ENCODE data around the gene SMIM20.
A peak's percentile ranks its signal among the peaks of the same experiment; 100 is the strongest.

The SMIM20 gene

DNA sequence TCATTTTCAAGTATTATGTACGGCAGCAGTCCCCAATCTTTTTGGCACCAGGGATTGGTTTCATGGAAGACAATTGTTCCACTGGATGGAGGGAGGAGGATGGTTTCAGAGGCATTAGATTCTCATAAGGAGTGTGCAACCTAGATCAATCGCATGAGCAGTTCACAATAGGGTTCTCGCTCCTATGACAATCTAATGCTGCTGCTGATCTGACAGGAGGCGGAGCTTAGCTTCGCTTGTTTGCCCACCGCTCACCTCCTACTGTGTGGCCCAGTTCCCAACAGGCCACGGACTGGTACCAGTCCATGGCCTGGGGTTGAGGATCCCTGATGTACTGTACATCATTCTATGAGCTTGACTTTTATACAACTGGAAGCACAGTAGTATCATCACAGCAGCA is 48.4 kb downstream of the SMIM20 start:
- no peak for DNase-seq

DNA sequence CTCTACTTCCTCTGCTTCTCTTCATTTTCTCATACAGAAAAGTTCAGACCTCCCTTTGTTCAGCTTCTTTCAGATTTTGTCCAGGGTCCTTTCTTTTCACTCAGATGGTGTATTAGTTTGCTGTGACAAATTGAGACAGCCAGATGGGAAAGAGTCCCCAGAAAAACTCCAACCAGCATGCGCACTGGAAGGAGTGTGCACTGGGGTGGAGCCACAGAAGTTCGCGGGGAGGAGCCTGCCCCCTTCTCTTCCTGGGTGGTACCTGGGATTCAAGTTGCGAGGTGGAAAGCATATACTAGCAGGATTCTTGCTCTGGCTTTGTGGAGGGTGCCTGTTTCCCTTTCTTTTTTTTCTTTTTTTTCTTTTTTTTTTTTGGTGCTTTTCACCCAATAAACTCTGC is 51.6 kb downstream of the SMIM20 start:
- no peak for DNase-seq

DNA sequence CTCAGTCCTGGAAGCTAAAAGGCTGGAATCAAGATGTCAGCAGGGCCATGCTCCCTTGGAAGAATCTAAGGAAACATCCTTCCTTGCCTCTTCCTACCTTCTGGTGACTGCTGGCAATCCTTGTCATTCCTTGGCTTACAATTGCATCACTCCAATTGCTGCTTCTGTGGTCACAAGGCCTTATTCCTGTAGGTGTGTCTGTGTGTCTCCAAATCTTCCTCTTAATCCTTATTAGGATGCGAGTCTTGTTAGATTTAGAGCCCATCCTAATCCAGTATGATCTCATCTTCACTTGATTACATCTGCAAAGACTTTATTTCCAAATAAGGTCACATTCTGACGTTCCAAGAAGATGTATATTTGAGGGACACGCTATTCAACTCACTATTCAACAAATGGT is 52.2 kb downstream of the SMIM20 start:
- no peak for DNase-seq

DNA sequence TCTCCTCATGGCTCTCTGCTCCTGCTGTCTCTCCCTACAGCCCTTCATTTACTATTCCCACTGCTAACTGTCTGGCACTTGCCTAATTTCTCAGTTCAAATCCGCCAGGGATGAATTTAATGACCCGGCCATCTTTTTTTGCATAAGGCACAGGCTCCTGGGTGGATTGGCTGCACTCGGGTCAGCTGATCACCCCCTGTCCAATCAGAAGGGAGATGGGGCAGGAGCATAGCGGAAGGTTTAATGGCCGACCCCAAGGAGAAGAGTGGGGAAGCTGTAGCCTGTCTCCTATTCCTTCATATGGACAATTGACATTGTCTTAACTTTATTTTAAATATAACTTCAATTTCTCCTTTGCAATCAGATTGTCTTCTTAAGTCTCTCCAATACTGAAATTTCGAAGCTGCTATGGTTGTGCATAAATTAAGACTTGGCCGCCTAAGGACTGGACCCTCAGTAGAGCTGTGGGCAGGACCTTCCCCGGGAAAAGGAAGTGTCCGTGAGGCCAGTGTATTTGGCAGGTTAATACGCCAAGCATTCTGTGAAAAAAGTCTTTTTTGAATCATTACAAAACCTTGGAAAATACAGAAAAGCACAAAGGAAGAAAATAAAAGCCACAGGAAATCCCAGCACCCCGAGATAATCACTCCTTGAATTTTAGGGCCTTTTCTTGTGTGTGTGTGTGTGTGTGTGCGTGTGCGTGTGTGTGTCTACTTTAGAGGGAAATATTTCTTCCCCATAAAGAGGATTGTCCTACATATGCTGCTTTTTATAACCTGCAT is 55.5 kb downstream of the SMIM20 start:
- DNase-seq, result no peak

DNA sequence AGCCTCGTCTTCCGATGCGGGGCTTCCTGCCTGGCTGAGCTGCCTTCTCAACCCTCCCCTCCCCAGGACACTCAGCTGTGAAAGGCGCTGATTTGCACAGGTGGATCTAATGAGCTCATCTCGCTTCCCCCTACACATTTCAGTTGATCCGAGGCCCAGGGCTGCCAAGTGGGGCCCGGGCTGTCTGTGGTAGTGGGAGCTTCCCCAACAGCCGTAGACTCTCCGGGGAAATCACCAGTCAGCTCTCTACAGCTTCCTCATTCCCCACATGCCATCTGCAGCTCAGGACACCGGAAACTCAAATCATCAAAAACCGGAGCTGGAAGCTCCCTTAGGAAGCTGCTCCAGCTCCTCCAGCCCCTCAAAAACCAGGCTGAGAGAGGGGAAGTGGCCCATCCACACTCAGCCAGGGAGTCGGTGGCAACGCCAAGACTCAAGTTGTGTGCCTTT is 56.2 kb downstream of the SMIM20 start:
- DNase-seq, result no peak

DNA sequence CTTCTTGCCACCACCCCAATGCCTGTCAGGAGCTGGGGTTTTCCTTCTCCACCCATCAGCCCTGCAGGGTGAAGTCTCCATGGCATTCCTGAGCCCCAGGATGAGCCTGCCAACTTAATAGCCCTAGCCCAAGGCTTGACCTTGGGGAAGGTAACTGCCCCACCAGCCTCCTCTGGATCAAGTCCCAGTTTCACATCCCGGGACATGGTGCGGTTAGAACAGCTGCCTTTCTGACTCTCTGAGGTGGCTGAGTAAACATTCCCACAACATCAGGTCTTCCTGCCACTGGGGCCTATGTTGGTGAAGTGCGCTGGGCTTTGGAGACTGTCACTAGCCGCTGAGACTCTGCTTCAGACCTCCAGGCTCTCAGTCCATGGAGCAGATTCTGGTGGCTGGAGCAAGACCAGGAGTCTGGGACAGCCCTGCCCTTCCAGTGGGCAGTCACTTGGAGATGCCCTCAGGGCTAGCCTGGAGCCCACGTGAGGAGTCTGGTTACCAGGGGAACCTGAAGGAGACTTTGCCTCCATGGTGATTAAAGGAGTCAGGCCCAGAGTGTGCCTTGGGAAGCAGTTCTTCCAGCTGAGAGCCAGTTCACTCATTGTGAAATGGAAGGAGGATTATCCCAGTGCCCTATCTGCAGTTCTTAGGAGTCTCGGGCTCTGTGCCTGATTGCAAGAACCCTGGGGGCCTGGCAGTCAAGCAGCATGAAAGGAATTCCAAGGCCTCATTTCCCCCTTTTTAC is 56.8 kb downstream of the SMIM20 start:
- DNase-seq, result peak; percentile 25

DNA sequence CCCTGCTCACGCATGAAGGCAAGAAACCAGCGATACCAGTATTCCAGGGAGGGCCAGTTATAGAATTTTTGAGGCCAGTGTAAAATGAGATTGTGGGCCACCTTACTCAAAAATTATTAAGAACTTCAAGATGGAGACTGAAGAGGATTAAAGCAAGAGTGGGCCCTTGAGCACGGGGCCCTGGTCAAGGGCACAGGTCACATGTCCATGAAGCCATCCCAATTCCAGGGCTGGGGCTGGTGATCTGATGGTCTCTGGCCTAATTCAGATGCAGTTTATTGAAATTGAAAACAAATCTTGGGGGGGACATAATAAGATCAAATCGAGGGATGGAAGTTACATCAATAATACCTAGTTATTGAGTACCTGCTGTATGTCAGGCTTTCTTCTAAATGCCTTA is 58.3 kb downstream of the SMIM20 start:
- no peak for DNase-seq

DNA sequence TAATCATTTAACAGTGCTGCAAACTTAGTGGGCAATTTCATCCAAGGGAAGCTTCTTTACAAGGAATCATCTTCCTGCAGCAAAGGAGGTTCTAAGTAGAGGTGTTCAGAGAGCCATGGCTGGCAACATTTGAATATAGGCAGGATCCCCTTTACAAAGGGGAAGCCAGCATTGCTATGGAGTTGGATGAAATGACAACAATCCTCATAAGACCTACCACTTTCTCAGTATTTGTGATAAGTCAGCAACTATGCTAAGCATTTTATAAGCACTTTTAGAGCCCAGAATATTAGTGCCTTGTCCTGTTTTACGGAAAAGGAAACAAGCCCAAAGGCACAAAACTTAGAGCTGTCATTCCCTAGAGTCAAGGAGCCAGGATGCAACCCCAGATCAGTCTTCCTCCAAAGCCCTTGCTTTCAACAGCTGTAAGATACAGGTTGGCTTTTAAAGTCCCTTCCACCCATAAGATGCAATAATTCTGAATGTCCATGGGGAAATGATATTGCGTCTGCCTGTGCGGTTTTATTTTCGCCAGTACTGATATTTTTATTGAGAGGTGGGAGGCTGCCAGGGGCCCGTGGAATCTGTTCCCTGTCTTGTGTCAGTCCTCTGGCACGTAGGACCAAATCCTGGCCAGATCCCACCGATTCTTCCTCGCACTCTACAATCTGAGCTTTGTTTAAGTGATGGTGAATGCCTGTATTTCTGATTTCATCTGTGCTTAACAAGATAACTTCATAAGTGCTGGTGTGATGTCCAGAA is 59.1 kb downstream of the SMIM20 start:
- no peak for DNase-seq

DNA sequence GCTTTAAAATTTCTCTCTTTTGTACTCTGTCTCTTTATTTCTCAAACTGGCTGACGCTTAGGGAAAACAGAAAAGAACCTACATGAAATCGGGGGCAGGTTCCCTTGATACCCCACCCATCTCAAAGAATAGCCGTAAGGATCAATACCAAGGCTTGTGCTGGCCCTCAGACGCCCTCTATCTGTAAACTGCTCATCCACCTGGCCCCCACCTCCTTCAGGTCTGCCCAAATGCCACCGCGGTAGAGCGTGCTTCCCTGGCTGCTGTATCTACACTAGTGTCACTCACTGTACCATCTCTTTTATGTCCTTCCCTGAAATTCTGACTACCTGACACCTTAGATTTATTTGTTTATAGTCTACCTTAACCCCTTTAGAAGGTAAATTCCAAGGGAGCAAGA is 62.8 kb downstream of the SMIM20 start:
- DNase-seq, result no peak

DNA sequence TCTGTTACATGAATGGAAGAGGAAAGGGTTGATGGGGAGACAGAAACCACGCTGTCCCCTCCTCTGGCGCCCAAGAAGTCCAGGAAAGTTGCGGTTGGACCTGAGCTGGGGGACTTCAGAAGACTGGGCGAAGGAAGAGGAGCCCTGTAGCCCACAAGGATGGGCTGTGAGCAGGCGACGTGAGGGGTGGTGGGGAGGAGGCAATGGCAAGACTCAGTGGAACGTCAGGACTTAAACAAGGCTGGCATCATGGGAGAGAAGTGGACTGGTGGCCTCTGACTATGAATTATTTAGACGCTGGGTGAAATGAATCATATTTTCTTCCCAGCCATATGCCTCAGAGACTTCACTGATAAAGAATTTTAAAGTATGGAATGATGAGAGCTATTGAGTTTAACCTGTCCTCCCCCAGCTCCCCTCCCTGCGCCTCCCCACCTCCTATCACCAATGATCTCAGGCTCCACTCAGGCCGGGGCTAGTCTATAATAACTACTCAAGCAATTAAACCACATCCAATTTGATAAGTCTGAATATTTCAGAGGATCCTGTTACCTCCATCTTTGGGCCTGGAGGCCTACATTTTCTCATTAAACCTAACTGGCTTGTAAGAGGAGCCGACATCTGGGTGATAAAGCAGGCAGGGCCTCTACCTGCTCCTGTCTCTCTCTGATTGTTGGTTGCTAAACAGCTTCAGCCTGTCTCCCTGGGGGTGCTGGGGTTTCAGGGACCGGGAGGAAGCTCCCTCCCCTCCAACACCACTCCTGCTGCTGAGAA is 63.6 kb downstream of the SMIM20 start:
- no peak for DNase-seq

DNA sequence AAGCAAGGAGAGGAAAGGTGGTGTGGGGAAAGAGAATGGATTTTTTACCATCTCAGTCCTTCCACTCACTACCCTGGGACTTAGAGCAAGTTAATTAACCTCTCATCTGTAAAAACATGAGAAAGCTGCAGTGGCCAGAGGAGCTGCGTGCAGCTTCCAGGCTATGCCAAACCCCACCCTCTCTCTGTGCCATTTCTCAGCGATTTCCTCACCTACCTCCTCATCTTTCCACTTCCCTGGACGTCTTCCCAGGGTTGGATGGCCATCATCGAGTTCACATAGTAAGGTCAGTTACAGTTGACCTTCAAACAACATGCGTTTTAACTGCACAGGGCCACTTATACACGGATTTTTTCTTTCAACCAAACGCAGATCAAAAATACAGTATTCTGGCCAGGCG is 64.3 kb downstream of the SMIM20 start:
- no peak for DNase-seq

Data from NCI-H2029 treated with DMSO at 0.1 percent for 48 hours (cell line).